LNCAP (cell line): ENCODE results near the gene L3MBTL4.

Experiments
- CTCF ChIP-seq: fragments of 450-650 bp; IDR thresholded peaks from 2 replicates; pipeline ENCODE4 v1.5.1; 2017; ENCODE audit warnings: mild to moderate bottlenecking

The L3MBTL4 gene

DNA sequence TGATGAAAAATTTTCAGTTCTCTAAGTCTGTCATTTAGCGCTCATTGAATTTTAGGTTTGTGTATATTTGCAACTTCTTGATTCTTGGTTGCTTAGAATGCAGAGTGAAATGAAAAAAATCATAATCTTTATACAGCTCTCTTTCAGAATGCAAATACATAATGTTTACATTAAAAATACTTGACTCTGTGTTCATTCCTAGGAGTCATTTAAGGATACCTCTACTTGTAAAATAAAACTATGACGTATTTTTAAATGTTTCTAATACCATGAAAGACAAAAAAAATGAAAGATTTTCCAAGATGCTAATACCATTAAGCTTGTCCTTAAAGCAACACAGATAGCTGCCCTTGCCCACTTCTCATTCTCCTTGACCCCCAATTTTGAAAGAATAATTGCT lies 259.0 kb downstream of the L3MBTL4 start:
- no peak for TF ChIP-seq CTCF

DNA sequence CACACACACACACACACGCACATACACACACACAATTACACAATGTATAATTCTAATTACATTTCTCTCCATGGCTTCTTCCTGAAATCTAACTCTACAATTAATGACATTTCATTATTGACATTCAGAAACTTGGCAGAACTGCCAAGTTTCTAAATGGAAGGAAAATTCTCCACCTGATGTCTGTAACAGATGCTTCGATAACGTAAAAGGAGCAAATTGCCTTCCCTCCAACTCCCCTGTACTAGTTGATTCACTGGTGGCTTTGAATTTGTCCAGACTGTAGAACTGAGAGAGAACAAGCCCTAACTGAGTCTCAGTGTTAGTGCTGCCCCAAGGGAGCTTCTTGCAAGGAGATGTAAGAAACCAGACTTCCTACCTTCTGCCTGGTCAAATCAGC lies 264.3 kb downstream of the L3MBTL4 start:
- TF ChIP-seq CTCF: no peak

- TF ChIP-seq CTCF: no peak
Measured at GRCh38 chr18:6146307-6146661, 268.4 kb downstream of the L3MBTL4 start.

DNA sequence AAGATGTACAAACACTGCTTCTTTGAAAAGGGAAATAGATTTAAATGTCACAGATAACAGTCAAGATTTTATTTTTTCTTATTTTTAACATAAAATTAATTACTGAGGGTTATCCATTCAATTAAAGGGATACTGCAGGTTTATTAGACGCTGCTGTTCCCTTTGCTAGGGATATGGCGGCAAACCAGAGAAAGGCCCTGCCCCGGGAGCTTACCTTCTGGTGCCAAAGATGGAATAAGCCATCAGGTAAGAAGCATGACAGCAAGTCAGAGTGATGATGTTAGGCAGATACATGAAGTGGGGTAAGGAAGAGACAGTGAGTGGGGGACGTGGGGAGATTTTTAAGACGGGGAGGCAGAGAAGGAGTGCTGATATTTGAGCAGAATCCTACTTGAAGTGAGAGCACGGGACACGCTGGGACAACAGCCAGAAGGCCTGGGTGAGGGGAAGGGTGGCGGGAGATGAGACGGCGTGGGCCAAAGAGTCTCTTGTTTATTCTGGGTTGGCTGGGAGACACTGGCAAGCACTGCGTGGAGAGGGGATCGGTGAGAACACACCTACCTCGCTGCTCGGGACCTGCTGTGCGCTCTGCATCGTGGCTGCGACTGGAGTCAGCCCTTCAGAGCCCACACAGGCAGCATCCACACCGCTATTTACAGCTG lies 268.9 kb downstream of the L3MBTL4 start:
- TF ChIP-seq CTCF: no peak

GRCh38 chr18:6139007-6139406 lies 275.7 kb downstream of the L3MBTL4 start:
- no peak for TF ChIP-seq CTCF

DNA sequence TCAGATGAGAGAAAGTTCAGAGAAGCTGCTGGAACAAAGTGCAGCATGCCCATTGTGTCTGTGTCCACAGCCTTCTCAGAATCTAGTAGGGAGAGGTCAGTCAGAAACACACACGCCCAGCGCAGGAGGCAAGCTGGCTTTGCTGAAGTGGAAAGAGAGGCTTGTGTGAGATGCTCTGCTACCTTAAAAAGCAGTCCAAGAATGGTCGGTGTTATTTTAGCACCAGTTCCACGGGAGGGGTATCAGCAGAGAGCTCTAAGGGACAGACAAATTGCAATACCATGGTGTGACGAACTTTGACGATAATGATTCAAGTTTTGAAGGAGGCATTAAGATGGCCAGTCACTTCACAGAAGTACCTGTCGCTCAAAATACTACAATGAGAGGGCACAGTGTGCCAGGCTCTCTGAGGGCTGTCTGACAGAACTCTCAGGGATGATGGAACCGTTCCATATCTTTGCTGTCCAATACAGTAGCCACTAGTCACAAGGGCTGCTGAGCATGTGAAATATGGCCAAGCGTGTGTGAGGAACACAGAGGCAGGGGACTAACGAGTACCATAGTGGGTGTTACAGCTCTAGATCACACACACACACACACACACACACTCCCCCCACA lies 281.9 kb downstream of the L3MBTL4 start:
- no peak for TF ChIP-seq CTCF

DNA sequence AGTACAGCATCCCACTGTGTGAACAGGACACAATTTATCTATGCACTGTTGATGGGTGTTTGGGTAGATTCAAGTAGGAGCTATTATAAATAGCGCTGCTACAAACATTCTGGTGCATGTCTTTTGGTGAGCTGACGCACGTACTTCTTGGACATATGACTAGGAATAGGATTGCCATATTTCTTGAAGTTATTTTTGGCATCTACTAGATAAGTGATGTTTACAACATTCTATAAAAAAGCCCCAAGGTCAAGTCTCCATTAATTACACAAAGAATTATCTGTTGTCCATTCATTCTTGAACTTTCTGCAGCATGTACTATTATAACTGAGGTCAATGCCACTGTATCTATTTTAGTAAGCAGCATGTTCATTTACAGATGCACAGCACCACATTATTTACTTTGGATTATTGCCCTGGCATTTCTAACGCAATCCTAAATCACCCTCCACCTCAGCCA lies 293.9 kb downstream of the L3MBTL4 start:
- TF ChIP-seq CTCF: no peak
